Heart left ventricle (tissue), 16 donors: Measurements from ENCODE around the gene CMIP. TPM values are rescaled to one million over a fixed set of nuclear protein-coding genes. Genes with fewer than 3 reads are reported as not detected.

Experiments used
- ATAC-seq, 4 donors: fragments of 200-7000 bp; cut with Tn5 transposase; one replicate each; pipeline ENCODE4 v1.9.1; 2020 to 2022; ENCODE audit warnings: moderate library complexity in 4 of 4, mild to moderate bottlenecking in 3 of 4, moderate number of reproducible peaks in 1 of 4
- DNase-seq, 5 donors: peaks; one replicate each; pipeline ENCODE4 v3.0.0-alpha.2; 2020
- H3K27ac ChIP-seq, 12 donors: fragments of 200-600 bp; sonication (generic) in 4 of 12; one replicate each; pipeline versions ENCODE4 v1.5.0 to v1.8.0; 2016 to 2022; ENCODE audit warnings: mild to moderate bottlenecking in 2 of 12
- H3K27me3 ChIP-seq, 9 donors: fragments of 200-600 bp; sonication (generic) in 2 of 9; one replicate each; pipeline versions ENCODE4 v1.5.1 to v1.8.0; 2016 to 2022; ENCODE audit warnings: mild to moderate bottlenecking in 3 of 9
- H3K36me3 ChIP-seq, 9 donors: fragments of 200-600 bp; sonication (generic) in 2 of 9; one replicate each; pipeline versions ENCODE4 v1.5.0 to v1.8.0; 2018 to 2022; ENCODE audit warnings: mild to moderate bottlenecking in 2 of 9
- H3K4me1 ChIP-seq, 12 donors: fragments of 200-600 bp; sonication (generic) in 4 of 12; one replicate each; pipeline versions ENCODE4 v1.5.0 to v1.8.0; 2016 to 2022; ENCODE audit warnings: mild to moderate bottlenecking in 3 of 12
- H3K4me3 ChIP-seq, 12 donors: fragments of 200-600 bp; sonication (generic) in 4 of 12; one replicate each; pipeline versions ENCODE4 v1.5.0 to v1.8.0; 2017 to 2022; ENCODE audit warnings: mild to moderate bottlenecking in 9 of 12, moderate library complexity in 4 of 12
- H3K9me3 ChIP-seq, 12 donors: fragments of 200-600 bp; sonication (generic) in 4 of 12; one replicate each; pipeline versions ENCODE4 v1.5.0 to v1.8.0; 2016 to 2022; ENCODE audit warnings: mild to moderate bottlenecking in 1 of 12
- CTCF ChIP-seq, 12 donors: fragments of 200-600 bp; sonication (generic) in 4 of 12; IDR thresholded peaks; one replicate each; pipeline versions ENCODE4 v1.5.0 to v1.8.0; 2018 to 2022; ENCODE audit warnings: antibody characterized with exemption in 12 of 12, mild to moderate bottlenecking in 5 of 12
- POLR2A ChIP-seq, 2 donors: fragments of 450-650 bp; IDR thresholded peaks; one replicate each; pipeline ENCODE4 v1.6.1; 2017; ENCODE audit warnings: antibody characterized with exemption in 2 of 2, mild to moderate bottlenecking in 2 of 2, moderate library complexity in 2 of 2
- whole genome bisulfite sequencing, 4 donors: extraction: QIAGEN DNeasy Blood & Tissue Kit in 2 of 4; methylation state at CpG; one replicate each; pipeline versions ENCODE4 v1.1.5 to v1.1.7; 2013 to 2018; 5-methylcytosine and 5-hydroxymethylcytosine counted together
- intact Hi-C, 10 donors: fragments of 100-400 bp; cut with DNase I; formaldehyde crosslinking; loops; one replicate each; pipeline versions ENCODE4 v1.11.1 to v1.14.2; 2022
- polyA plus RNA-seq, 2 donors: library from polyadenylated mRNA; stranded (reverse); fragments of 200-250 nt; gene quantifications; one replicate each; pipeline ENCODE4 v1.2.3, GENCODE V29; 2013
- total RNA-seq, 9 donors: library from RNA; depleted of rRNA in 2 of 9; stranded (reverse); fragments of >200 nt in 2 of 9; fragmentation: NEBNext Ultra II Directional in 3 of 9; extraction: Animal tissue kit (Norgen Biotek cat#: 25700) in 3 of 9; gene quantifications; one replicate each; pipeline versions ENCODE4 v1.1.0 to v1.2.4, GENCODE V29; 2016 to 2023
- donor health status: ischemic (EF 13 %, LVEDD 7.1; RV severe dilation, severe dysfunction).
- donor health status: healthy with polysubstance abuse.
- donor health status: DM: no; HTN: yes; CAD: no.
- donor health status: DM: no; HTN: no; CAD: no.
- donor health status: ischemic (EF 25% LVEDD 6.9; RV normal size, moderate dysfunction).
- donor health status: ischemic (EF 25% LVEDD 5.7; RV mildly dilated, moderate dysfunction).
- donor health status: healthy.
- donor health status: DM: yes; HTN: yes; CAD: no.
- donor health status: ischemic (EF 35%, LVEDD 5.7; RV mildly dilated, moderate dysfunction).
- donor health status: nonischemic (EF 11% LVEDD 7.7; RV severe dilation, severe dysfunction).
- donor health status: DM: yes; HTN: yes; CAD: no.
- donor health status: PGD.
- donor health status: ischemic (EF 29% LVEDD 5.4; RV normal size, mild dysfunction).
- donor health status: nonischemic (EF 23%, LVEDD 6.1; RV moderate dilation, normal function).

The CMIP gene
- total and polyA plus RNA-seq, 11 donors = 4.1 to 48.8 (median 10.6) TPM

- TF ChIP-seq CTCF (IDR thresholded peaks at IDR 0.05) (no peak), POLR2A (IDR thresholded peaks at IDR 0.05) (no peak)
- peak overlapping the region in 1 of 12 donors; percentile 76 for H3K27ac ChIP-seq
Observed at GRCh38 chr16:81657781-81658180, 213.2 kb downstream of the CMIP start.

GRCh38 chr16:81658373-81658772 is 213.8 kb downstream of the CMIP start:
- TF ChIP-seq CTCF (IDR thresholded peaks at IDR 0.05) = no peak
- TF ChIP-seq POLR2A (IDR thresholded peaks at IDR 0.05) = no peak
- no peaks in the 10 kb centered on the region for H3K27me3 ChIP-seq
- peak overlapping the region in 1 of 12 donors; percentile 76 for H3K27ac ChIP-seq
- H3K36me3 ChIP-seq = peaks cover 0 to 91% (median 27%) of the 10 kb centered on the region in 9 donors
- no peak for ATAC-seq
- H3K4me1 ChIP-seq = peaks cover 0 to 5% (median 0%) of the 10 kb centered on the region in 12 donors
- no peak overlapping the region for H3K4me3 ChIP-seq
- 96 to 97% (median 96%) methylated on average over 4 of the region's 4 CpGs for WGBS, 4 donors
- intact Hi-C loops = no loop called here
- no peak for DNase-seq
- no peaks in the 10 kb centered on the region for H3K9me3 ChIP-seq

More at GRCh38 chr16:81657781-81658180, 213.2 kb downstream of the CMIP start:
- Histone ChIP-seq H3K4me3 (no peak overlapping the region), H3K9me3 (no peaks in the 10 kb centered on the region), H3K27me3 (no peaks in the 10 kb centered on the region), H3K4me1 (peaks cover 0 to 5% (median 0%) of the 10 kb centered on the region in 12 donors), H3K36me3 (peaks cover 0 to 92% (median 27%) of the 10 kb centered on the region in 9 donors)
- DNase-seq (no peak), ATAC-seq (no peak)
- 89 to 96% (median 94%) methylated on average over 13 of the region's 13 CpGs for WGBS, 4 donors
- intact Hi-C loops = no loop called here

- H3K4me1 ChIP-seq = peaks cover 0 to 4% (median 0%) of the 10 kb centered on the region in 12 donors
- TF ChIP-seq POLR2A (IDR thresholded peaks at IDR 0.05) (no peak), CTCF (IDR thresholded peaks at IDR 0.05) (no peak)
- no peaks in the 10 kb centered on the region for H3K27me3 ChIP-seq
- H3K36me3 ChIP-seq = peaks cover 0 to 91% (median 29%) of the 10 kb centered on the region in 9 donors
- H3K4me3 ChIP-seq = no peak overlapping the region
- ATAC-seq (no peak), DNase-seq (no peak)
- 90 to 98% (median 96%) methylated on average over 2 of the region's 2 CpGs for WGBS, 4 donors
- no peaks in the 10 kb centered on the region for H3K9me3 ChIP-seq
- intact Hi-C loops = no loop called here
- H3K27ac ChIP-seq = no peak overlapping the region
Observed at GRCh38 chr16:81659249-81659648, 214.6 kb downstream of the CMIP start.

- Histone ChIP-seq H3K4me1 (no peaks in the 10 kb centered on the region), H3K27ac (no peak overlapping the region), H3K27me3 (no peaks in the 10 kb centered on the region), H3K9me3 (no peaks in the 10 kb centered on the region), H3K36me3 (peaks cover 0 to 93% (median 40%) of the 10 kb centered on the region in 9 donors), H3K4me3 (no peak overlapping the region)
- intact Hi-C loops = no loop called here
- DNase-seq (no peak), ATAC-seq (peak in 1 of 4 donors; percentile 26)
- TF ChIP-seq POLR2A (IDR thresholded peaks at IDR 0.05) (no peak), CTCF (IDR thresholded peaks at IDR 0.05) (no peak)
- WGBS, 4 donors = 74 to 88% (median 80%) methylated on average over 14 of the region's 14 CpGs
Observed at GRCh38 chr16:81661082-81661481, 216.5 kb downstream of the CMIP start.
